ENCODE results near the gene PPP3R1.
A peak's percentile ranks its signal among the peaks of the same experiment; 100 is the strongest.

PPP3R1 gene

DNA sequence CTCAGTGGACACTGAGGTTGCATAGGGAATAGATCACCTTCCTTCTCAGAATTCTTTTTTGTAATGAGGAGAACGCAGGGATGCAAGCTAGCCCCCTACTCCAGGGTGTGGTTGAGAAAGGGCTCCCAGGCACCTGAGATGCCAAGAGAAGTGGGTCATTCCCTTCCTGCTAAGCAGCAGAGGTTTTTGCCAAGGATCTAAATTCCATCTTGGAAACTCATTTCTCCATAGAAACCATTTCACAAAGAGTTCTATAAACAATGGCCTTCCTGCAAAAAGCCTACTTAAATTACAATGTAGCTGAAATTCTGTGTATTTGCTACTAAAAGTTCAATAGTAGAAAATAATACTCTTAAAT is 3.7 kb upstream of the PPP3R1 start:
- no peak overlapping the region for H2AFZ ChIP-seq (ENCODE audit: low read length)
- H3K9me3 ChIP-seq (ENCODE audit: low read length): no peaks in the 10 kb centered on the region
- no peaks in the 10 kb centered on the region for H3K27me3 ChIP-seq (ENCODE audit: insufficient read depth, low read length)
- H3K4me1 ChIP-seq (ENCODE audit: insufficient read depth, low read length, severe bottlenecking): peaks cover 28% of the 10 kb centered on the region
- no peak overlapping the region for H3K27ac ChIP-seq (ENCODE audit: low read depth, low read length, poor library complexity, severe bottlenecking)
- TF ChIP-seq, protein P1, sequence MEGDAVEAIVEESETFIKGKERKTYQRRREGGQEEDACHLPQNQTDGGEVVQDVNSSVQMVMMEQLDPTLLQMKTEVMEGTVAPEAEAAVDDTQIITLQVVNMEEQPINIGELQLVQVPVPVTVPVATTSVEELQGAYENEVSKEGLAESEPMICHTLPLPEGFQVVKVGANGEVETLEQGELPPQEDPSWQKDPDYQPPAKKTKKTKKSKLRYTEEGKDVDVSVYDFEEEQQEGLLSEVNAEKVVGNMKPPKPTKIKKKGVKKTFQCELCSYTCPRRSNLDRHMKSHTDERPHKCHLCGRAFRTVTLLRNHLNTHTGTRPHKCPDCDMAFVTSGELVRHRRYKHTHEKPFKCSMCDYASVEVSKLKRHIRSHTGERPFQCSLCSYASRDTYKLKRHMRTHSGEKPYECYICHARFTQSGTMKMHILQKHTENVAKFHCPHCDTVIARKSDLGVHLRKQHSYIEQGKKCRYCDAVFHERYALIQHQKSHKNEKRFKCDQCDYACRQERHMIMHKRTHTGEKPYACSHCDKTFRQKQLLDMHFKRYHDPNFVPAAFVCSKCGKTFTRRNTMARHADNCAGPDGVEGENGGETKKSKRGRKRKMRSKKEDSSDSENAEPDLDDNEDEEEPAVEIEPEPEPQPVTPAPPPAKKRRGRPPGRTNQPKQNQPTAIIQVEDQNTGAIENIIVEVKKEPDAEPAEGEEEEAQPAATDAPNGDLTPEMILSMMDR (IDR thresholded peaks at IDR 0.05; ENCODE audit: low read length): no peak
- TF ChIP-seq EZH2 (IDR thresholded peaks at IDR 0.05; ENCODE audit: borderline replicate concordance, low read length): no peak
- no peaks in the 10 kb centered on the region for H4K20me1 ChIP-seq (ENCODE audit: insufficient read depth, low read length)
- H3K4me3 ChIP-seq (ENCODE audit: low read depth, low read length, poor library complexity, severe bottlenecking): no peak overlapping the region
- H3K79me2 ChIP-seq (ENCODE audit: insufficient read depth, low read length): peaks cover 9% of the 10 kb centered on the region; the same call in 1 of the 2 replicates
- no peaks in the 10 kb centered on the region for H3K9me2 ChIP-seq (ENCODE audit: low read depth, low read length)
- H3K36me3 ChIP-seq (ENCODE audit: insufficient read depth, low read length): no peaks in the 10 kb centered on the region
- no peaks in the 10 kb centered on the region for H3F3A ChIP-seq (ENCODE audit: insufficient read depth, low read length)
- no peak overlapping the region for H3K9ac ChIP-seq (ENCODE audit: low read length)
- H3K4me2 ChIP-seq (ENCODE audit: low read length): no peak overlapping the region

DNA sequence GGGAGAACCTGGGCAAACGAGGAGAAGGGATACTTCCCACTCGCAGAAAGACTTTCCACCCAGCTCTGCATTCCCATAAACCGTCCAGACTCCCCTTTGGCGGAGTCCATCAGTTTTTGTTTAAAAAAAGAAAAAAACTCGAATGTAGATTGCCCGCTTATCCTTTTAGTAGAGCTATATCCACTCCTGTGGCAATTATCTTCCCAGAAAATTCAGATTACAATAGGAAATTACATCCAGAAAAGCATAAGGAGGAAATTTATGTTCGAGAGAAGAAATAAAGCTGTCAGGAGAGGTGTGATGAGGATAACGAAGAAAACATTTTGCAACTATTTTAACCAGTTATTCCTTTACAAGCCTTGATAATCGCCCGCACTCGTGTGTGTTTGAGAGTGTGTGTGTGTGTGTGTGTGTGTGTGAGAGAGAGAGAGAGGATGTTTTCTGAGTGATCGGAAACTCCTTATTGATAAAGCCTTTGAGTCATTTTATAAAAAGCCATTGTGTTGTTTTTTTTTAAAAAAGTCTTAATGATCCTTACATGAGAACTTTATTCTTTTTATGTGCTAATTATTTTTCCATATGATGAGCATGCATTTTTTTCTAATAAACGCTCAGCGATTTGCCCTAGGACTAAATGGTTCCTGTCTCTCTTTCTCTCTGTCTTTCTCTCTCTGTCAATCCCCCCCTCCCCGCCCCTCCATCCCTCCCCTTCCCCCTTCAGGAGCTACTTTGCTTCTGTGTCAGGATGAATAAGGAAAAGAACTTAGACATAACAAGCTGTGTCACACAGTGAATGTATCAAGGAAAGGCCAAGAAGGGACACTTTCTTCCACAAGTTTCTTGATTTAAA is 1.1 kb upstream of the PPP3R1 start:
- no peaks in the 10 kb centered on the region for H3K27me3 ChIP-seq (ENCODE audit: insufficient read depth, low read length)
- H3K9me3 ChIP-seq (ENCODE audit: low read length): no peaks in the 10 kb centered on the region
- no peak overlapping the region for H2AFZ ChIP-seq (ENCODE audit: low read length)
- no peaks in the 10 kb centered on the region for H3K9me2 ChIP-seq (ENCODE audit: low read depth, low read length)
- peaks cover 6% of the 10 kb centered on the region for H4K20me1 ChIP-seq (ENCODE audit: insufficient read depth, low read length)
- peak overlapping the region; percentile 98 for H3K9ac ChIP-seq (ENCODE audit: low read length)
- no peaks in the 10 kb centered on the region for H3F3A ChIP-seq (ENCODE audit: insufficient read depth, low read length)
- H3K4me3 ChIP-seq (ENCODE audit: low read depth, low read length, poor library complexity, severe bottlenecking): peak overlapping the region; percentile 81
- peaks cover 13% of the 10 kb centered on the region; the same call in 1 of the 2 replicates for H3K36me3 ChIP-seq (ENCODE audit: insufficient read depth, low read length)
- no peak for TF ChIP-seq EZH2 (IDR thresholded peaks at IDR 0.05; ENCODE audit: borderline replicate concordance, low read length)
- TF ChIP-seq, protein P1 (IDR thresholded peaks at IDR 0.05; ENCODE audit: low read length): no peak
- H3K79me2 ChIP-seq (ENCODE audit: insufficient read depth, low read length): peaks cover 35% of the 10 kb centered on the region
- H3K4me1 ChIP-seq (ENCODE audit: insufficient read depth, low read length, severe bottlenecking): peaks cover 50% of the 10 kb centered on the region
- H3K27ac ChIP-seq (ENCODE audit: low read depth, low read length, poor library complexity, severe bottlenecking): peak overlapping the region; percentile 75
- H3K4me2 ChIP-seq (ENCODE audit: low read length): peak overlapping the region; percentile 91

DNA sequence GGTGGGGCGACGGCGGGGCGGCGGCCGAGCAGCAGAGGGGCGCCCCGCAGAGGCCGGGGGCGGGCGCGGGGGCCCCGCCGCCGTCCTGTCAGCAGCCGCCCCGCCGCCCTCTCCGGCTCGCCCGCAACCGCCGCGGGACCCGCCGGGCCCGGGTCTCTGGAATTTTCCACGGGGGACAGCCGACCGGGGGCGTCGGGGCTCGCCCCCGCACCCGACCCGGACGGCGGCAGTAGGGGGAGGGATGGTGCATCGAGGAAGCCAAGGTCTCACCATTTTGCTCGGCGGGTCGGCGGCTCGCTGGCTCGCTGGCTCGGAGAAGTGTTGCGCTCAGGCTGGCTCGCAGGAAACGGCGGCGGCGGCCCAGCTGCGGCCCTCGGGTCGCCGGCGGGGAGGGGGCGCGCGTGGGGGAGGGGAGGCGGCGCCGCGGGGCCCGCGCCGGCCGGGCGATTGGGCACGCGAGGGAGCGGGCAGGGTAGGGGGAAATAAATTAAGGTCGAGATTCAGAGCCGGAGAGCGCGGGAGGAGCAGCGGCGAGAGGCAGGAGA is 405 bp downstream of the PPP3R1 start:
- no peak overlapping the region for H2AFZ ChIP-seq (ENCODE audit: low read length)
- no peaks in the 10 kb centered on the region for H3K9me2 ChIP-seq (ENCODE audit: low read depth, low read length)
- H3K36me3 ChIP-seq (ENCODE audit: insufficient read depth, low read length): peaks cover 18% of the 10 kb centered on the region; the same call in 1 of the 2 replicates
- H3K27me3 ChIP-seq (ENCODE audit: insufficient read depth, low read length): no peaks in the 10 kb centered on the region
- H3K4me2 ChIP-seq (ENCODE audit: low read length): peak overlapping the region; percentile 76; the same call in 1 of the 2 replicates
- H3K4me1 ChIP-seq (ENCODE audit: insufficient read depth, low read length, severe bottlenecking): peaks cover 65% of the 10 kb centered on the region
- peaks cover 6% of the 10 kb centered on the region for H4K20me1 ChIP-seq (ENCODE audit: insufficient read depth, low read length)
- H3K79me2 ChIP-seq (ENCODE audit: insufficient read depth, low read length): peaks cover 50% of the 10 kb centered on the region
- H3K9me3 ChIP-seq (ENCODE audit: low read length): no peaks in the 10 kb centered on the region
- TF ChIP-seq, protein P1 (IDR thresholded peaks at IDR 0.05; ENCODE audit: low read length): no peak
- TF ChIP-seq EZH2 (IDR thresholded peaks at IDR 0.05; ENCODE audit: borderline replicate concordance, low read length): no peak
- peak overlapping the region; percentile 81 for H3K4me3 ChIP-seq (ENCODE audit: low read depth, low read length, poor library complexity, severe bottlenecking)
- peak overlapping the region; percentile 91 for H3K27ac ChIP-seq (ENCODE audit: low read depth, low read length, poor library complexity, severe bottlenecking)
- peak overlapping the region; percentile 94 for H3K9ac ChIP-seq (ENCODE audit: low read length)
- H3F3A ChIP-seq (ENCODE audit: insufficient read depth, low read length): no peaks in the 10 kb centered on the region

All from OCI-LY1 (cell line).